HG02870 (cell line): ENCODE data around the gene RIMBP2.

ENCODE experiments used
- ATAC-seq: cut with Tn5 transposase; IDR thresholded peaks from one replicate; pipeline ENCODE4 v1.9.1; 2021; ENCODE audit warnings: mild to moderate bottlenecking, moderate library complexity; ENCODE audit not compliant: unreplicated experiment

The RIMBP2 gene

GRCh38 chr12:130454296-130454695 is 261.8 kb downstream of the RIMBP2 start:
- no peak for ATAC-seq

GRCh38 chr12:130452546-130452945 is 263.6 kb downstream of the RIMBP2 start:
- ATAC-seq: no peak

- ATAC-seq: no peak
These were observed 264.8 kb downstream of the RIMBP2 start for GRCh38 chr12:130451001-130451930.

- ATAC-seq: no peak
These were observed 266.8 kb downstream of the RIMBP2 start for GRCh38 chr12:130449291-130449690.

- ATAC-seq: no peak
These were observed 267.9 kb downstream of the RIMBP2 start for GRCh38 chr12:130448044-130448821.

GRCh38 chr12:130447655-130447965 is 268.5 kb downstream of the RIMBP2 start:
- no peak for ATAC-seq

GRCh38 chr12:130446846-130447654 is 269.0 kb downstream of the RIMBP2 start:
- ATAC-seq: no peak

GRCh38 chr12:130444986-130445385 is 271.1 kb downstream of the RIMBP2 start:
- no peak for ATAC-seq

GRCh38 chr12:130444061-130444460 is 272.0 kb downstream of the RIMBP2 start:
- no peak for ATAC-seq

GRCh38 chr12:130441771-130442760 is 274.0 kb downstream of the RIMBP2 start:
- ATAC-seq: no peak

GRCh38 chr12:130440411-130441080 is 275.6 kb downstream of the RIMBP2 start:
- ATAC-seq: no peak

- no peak for ATAC-seq
These were observed 276.8 kb downstream of the RIMBP2 start for GRCh38 chr12:130439250-130439649.

- ATAC-seq: no peak
These were observed 277.4 kb downstream of the RIMBP2 start for GRCh38 chr12:130438711-130439110.

GRCh38 chr12:130438243-130438620 is 277.9 kb downstream of the RIMBP2 start:
- no peak for ATAC-seq

- no peak for ATAC-seq
These were observed 278.4 kb downstream of the RIMBP2 start for GRCh38 chr12:130437555-130438242.

- no peak for ATAC-seq
These were observed 279.2 kb downstream of the RIMBP2 start for GRCh38 chr12:130436741-130437501.

- no peak for ATAC-seq
These were observed 280.3 kb downstream of the RIMBP2 start for GRCh38 chr12:130435826-130436225.

- no peak for ATAC-seq
These were observed 280.8 kb downstream of the RIMBP2 start for GRCh38 chr12:130435331-130435730.
